HepG2 (cell line): ENCODE data around the gene HELB. TPM values are rescaled to one million over a fixed set of nuclear protein-coding genes. Genes with fewer than 3 reads are reported as not detected.

ENCODE experiments used
- ATAC-seq: fragments of 200-7000 bp; cut with Tn5 transposase; 3 replicates; pipeline ENCODE4 v1.9.1; 2020; ENCODE audit warnings: mild to moderate bottlenecking, moderate library complexity
- BruUV-seq: library from RNA; stranded (reverse); fragments of 400-500 nt; replicated peaks from 2 replicates; lab custom pipeline; 2021; lab: Mats Ljungman, UMichigan
- CTCF ChIA-PET: fragments of 300-600 bp; formaldehyde crosslinking; extraction: SDS; loops from one replicate; lab custom pipeline; 2021; ENCODE audit warnings: low total read pairs, inconsistent platforms, low intra/inter-chr PET ratio; lab: Yijun Ruan, JAX
- POLR2A ChIA-PET: fragments of 350-600 bp; sonication (Branson Sonifier 250); formaldehyde crosslinking; loops from one replicate; lab custom pipeline; 2020; ENCODE audit warnings: antibody characterized with exemption, inconsistent platforms; lab: Yijun Ruan, JAX
- DNase-seq: peaks from one replicate; pipeline ENCODE4 v3.0.0-alpha.2; 2015; ENCODE audit warnings: low spot score
- FAIRE-seq: peaks from 3 replicates; lab custom pipeline; 2011; peaks lifted over from hg19 to GRCh38; lab: Jason Lieb, UNC
- H2AFZ ChIP-seq: one replicate; pipeline ENCODE4 v1.6.1; 2011; ENCODE audit warnings: low read length, inconsistent platforms
- H3K27ac ChIP-seq: fragments of 300-600 bp; 3 replicates; pipeline ENCODE4 v1.8.0; 2011; ENCODE audit warnings: mixed run types, mild to moderate bottlenecking, mixed read lengths, low read length, inconsistent platforms; ENCODE audit not compliant: insufficient read depth; ENCODE audit errors: extremely low read length
- H3K27me3 ChIP-seq, 2 experiments: fragments of 200-600 bp in 1 of 2; 2 replicates in 1 of 2; 3 replicates in 1 of 2; pipeline versions ENCODE4 v1.6.0 to v1.8.0; 2011; ENCODE audit warnings: low read length in 2 of 2, mild to moderate bottlenecking in 2 of 2, moderate library complexity in 2 of 2, inconsistent platforms in 1 of 2; ENCODE audit not compliant: insufficient read depth in 2 of 2, control insufficient read depth in 1 of 2
- H3K36me3 ChIP-seq, 2 experiments: fragments of 200-600 bp in 1 of 2; replicated peaks in 1 of 2; 2 replicates in 1 of 2; 3 replicates in 1 of 2; pipeline versions ENCODE4 v1.5.1 to v1.8.0; 2011; ENCODE audit warnings: low read length in 2 of 2, inconsistent platforms in 1 of 2; ENCODE audit not compliant: insufficient read depth in 2 of 2, control insufficient read depth in 1 of 2
- H3K4me1 ChIP-seq: 2 replicates; pipeline ENCODE4 v1.5.1; 2012; ENCODE audit warnings: low read length, inconsistent platforms; ENCODE audit not compliant: insufficient read depth
- H3K4me2 ChIP-seq: 2 replicates; pipeline ENCODE4 v1.6.0; 2011; ENCODE audit warnings: low read depth, low read length, inconsistent platforms
- H3K4me3 ChIP-seq, 3 experiments: fragments of 200-600 bp in 1 of 3; sonication (generic), shearing (Covaris generic) in 1 of 3; replicated peaks in 1 of 3; 2 replicates each; pipeline ENCODE4 v1.5.1; 2011 to 2016; ENCODE audit warnings: low read length in 3 of 3, inconsistent platforms in 2 of 3, low read depth in 2 of 3, mild to moderate bottlenecking in 2 of 3, control low read depth in 1 of 3, mixed read lengths in 1 of 3; ENCODE audit not compliant: insufficient read depth in 1 of 3
- H3K79me2 ChIP-seq: one replicate; pipeline ENCODE4 v1.6.1; 2011; ENCODE audit warnings: low read length, inconsistent platforms; ENCODE audit not compliant: insufficient read depth
- H3K9ac ChIP-seq: 2 replicates; pipeline ENCODE4 v1.6.0; 2011; ENCODE audit warnings: mild to moderate bottlenecking, low read depth, low read length, inconsistent platforms; ENCODE audit not compliant: insufficient read depth
- H3K9me3 ChIP-seq: 2 replicates; pipeline ENCODE4 v1.5.1; 2012; ENCODE audit warnings: mild to moderate bottlenecking, low read length
- H4K20me1 ChIP-seq: 2 replicates; pipeline ENCODE4 v1.6.0; 2011; ENCODE audit warnings: inconsistent platforms, mild to moderate bottlenecking, low read length, moderate library complexity; ENCODE audit not compliant: insufficient read depth
- ATF6 ChIP-seq: sonication (generic); formaldehyde crosslinking; conservative IDR thresholded peaks from 2 replicates; pipeline ENCODE4 v1.4.0; 2020; ENCODE audit warnings: missing genetic modification reagents
- GLI4 ChIP-seq: sonication (generic); formaldehyde crosslinking; IDR thresholded peaks from 2 replicates; pipeline ENCODE4 v1.5.1; 2020; ENCODE audit warnings: missing genetic modification reagents, mild to moderate bottlenecking, moderate library complexity, borderline replicate concordance
- MED8 ChIP-seq: sonication (generic); formaldehyde crosslinking; IDR thresholded peaks from 2 replicates; pipeline ENCODE4 v1.8.1; 2023; ENCODE audit warnings: mild to moderate bottlenecking, missing genetic modification reagents; ENCODE audit not compliant: insufficient replicate concordance
- NFKBIZ ChIP-seq: IDR thresholded peaks from 2 replicates; pipeline ENCODE4 v1.6.1; 2018; ENCODE audit warnings: missing genetic modification reagents, missing compliant biosample characterization
- PRMT3 ChIP-seq: sonication (generic); formaldehyde crosslinking; IDR thresholded peaks from 2 replicates; pipeline ENCODE4 v1.8.1; 2022; ENCODE audit warnings: low read depth, mild to moderate bottlenecking, moderate library complexity, missing genetic modification reagents, borderline replicate concordance
- TAF15 ChIP-seq: fragments of 200-400 bp; formaldehyde crosslinking; IDR thresholded peaks from one replicate; pipeline ENCODE4 v1.6.1; 2018; ENCODE audit warnings: mild to moderate bottlenecking, low read depth, low read length; ENCODE audit not compliant: poor library complexity, severe bottlenecking
- THRA ChIP-seq: sonication (generic); formaldehyde crosslinking; IDR thresholded peaks from 2 replicates; pipeline ENCODE4 v1.4.0; 2020; ENCODE audit warnings: missing genetic modification reagents, borderline replicate concordance
- ZNF253 ChIP-seq: sonication (generic); formaldehyde crosslinking; IDR thresholded peaks from 2 replicates; pipeline ENCODE4 v1.8.0; 2022; ENCODE audit warnings: mild to moderate bottlenecking, missing genetic modification reagents, borderline replicate concordance
- ZNF430 ChIP-seq: sonication (generic); formaldehyde crosslinking; IDR thresholded peaks from 2 replicates; pipeline ENCODE4 v1.9.0; 2021; ENCODE audit warnings: mild to moderate bottlenecking, missing genetic modification reagents
- WGBS: methylation state at CpG from one replicate; pipeline ENCODE4 v1.1.6; 2017; ENCODE audit warnings: low lambda C conversion rate; 5-methylcytosine and 5-hydroxymethylcytosine counted together
- in situ Hi-C: cut with HindIII; loops from 2 replicates; pipeline ENCODE4 v1.10.0; 2017; ENCODE audit warnings: low pct_unique_long_range_greater_than_20kb; ENCODE audit not compliant: extremely low pct_ligation_motif_present
- intact Hi-C: fragments of 100-400 bp; cut with micrococcal nuclease; formaldehyde crosslinking; loops from one replicate; pipeline ENCODE4 v1.10.0; 2022; ENCODE audit not compliant: unreplicated experiment
- polyA plus RNA-seq, 8 experiments: library from polyadenylated mRNA; depleted of rRNA in 3 of 8; stranded (reverse) in 7 of 8; unstranded in 1 of 8; fragments of >200 nt; fragmentation: Illumina TruSeq in 4 of 8; extraction: Trizol in 4 of 8; gene quantifications; 2 replicates each; pipeline versions ENCODE4 v1.2.1 to v1.2.3, GENCODE V29; 2011 to 2016; ENCODE audit warnings: low read depth in 4 of 8, missing spikeins in 1 of 8, mixed read lengths in 1 of 8; ENCODE audit not compliant: insufficient read depth in 1 of 8
- total RNA-seq, 5 experiments: library from RNA; depleted of rRNA; stranded (reverse); fragments of >200 nt; fragmentation: Illumina TruSeq; extraction: Trizol; gene quantifications; 2 replicates each; pipeline ENCODE4 v1.2.3, GENCODE V29; 2016; ENCODE audit warnings: low read depth in 1 of 5

HELB gene
- total and polyA plus RNA-seq, 2 of the 13 experiments (the other 11 are each of a cell fraction or from before 2014, with no cell fraction given), result 1.7 to 3.7 TPM

GRCh38 chr12:66272650-66273049 lies 29.6 kb upstream of the HELB start:
- in situ Hi-C loops, result no loop called here
- H3K36me3 ChIP-seq, result no peaks in the 10 kb centered on the region
- no peak overlapping the region for H3K4me3 ChIP-seq
- no peaks in the 10 kb centered on the region for H3K9me3 ChIP-seq
- no peak overlapping the region for H2AFZ ChIP-seq
- no peaks in the 10 kb centered on the region for H3K79me2 ChIP-seq
- no peaks in the 10 kb centered on the region for H4K20me1 ChIP-seq
- no peaks in the 10 kb centered on the region for H3K4me1 ChIP-seq
- no peak for TF ChIP-seq MED8
- no peak for TF ChIP-seq ZNF253 (CRISPR knock-in tag)
- TF ChIP-seq GLI4 (CRISPR knock-in tag), result no peak
- no peak for TF ChIP-seq NFKBIZ (CRISPR knock-in tag)
- TF ChIP-seq PRMT3 (CRISPR knock-in tag), result no peak
- no peak for TF ChIP-seq TAF15
- no peak for TF ChIP-seq THRA
- TF ChIP-seq ATF6 (CRISPR knock-in tag), result no peak
- no peak for TF ChIP-seq ZNF430 (CRISPR knock-in tag)
- TF ChIP-seq, all 625 proteins: peak for 0
- ChIA-PET POLR2A (no interaction called here), CTCF (no interaction called here)
- WGBS, result 6% methylated on average over 3 of the region's 3 CpGs
- Histone ChIP-seq H3K27ac (no peak overlapping the region), H3K4me2 (no peak overlapping the region), H3K9ac (no peak overlapping the region), H3K27me3 (peaks cover 0 to 6% of the 10 kb centered on the region in 2 experiments; a peak in 2 of 5 replicates)
- intact Hi-C loops, result no loop called here
- FAIRE-seq (no peak), DNase-seq (no peak), ATAC-seq (no peak)
- BruUV-seq, result no TSS peak
